HG03103 (cell line): ENCODE measurements around the gene ABCB9.
"Not testable (repeated sequence)": the region's sequence is repeated elsewhere in the genome, so short reads cannot be mapped to it uniquely, and the experiment has no call there.

Experiments used
- ATAC-seq: cut with Tn5 transposase; IDR thresholded peaks from one replicate; pipeline ENCODE4 v1.9.1; 2021; ENCODE audit warnings: low read depth; ENCODE audit not compliant: unreplicated experiment

The ABCB9 gene

GRCh38 chr12:122903693-122904034 lies 62.6 kb downstream of the ABCB9 start:
- ATAC-seq: no peak

GRCh38 chr12:122902854-122903692 lies 63.2 kb downstream of the ABCB9 start:
- no peak for ATAC-seq

GRCh38 chr12:122899887-122900286 lies 66.4 kb downstream of the ABCB9 start:
- no peak for ATAC-seq

GRCh38 chr12:122896662-122897061 lies 69.6 kb downstream of the ABCB9 start:
- ATAC-seq: no peak

- no peak for ATAC-seq
Observed at GRCh38 chr12:122895704-122896636, 70.3 kb downstream of the ABCB9 start, which contains the start of gene VPS37B. Gene VPS37B, minus strand, starts transcription at chr12:122896124. Its CDS starts 62 bp downstream, at chr12:122896062.

GRCh38 chr12:122895320-122895703 lies 71.0 kb downstream of the ABCB9 start:
- ATAC-seq: no peak

GRCh38 chr12:122894193-122895121 lies 71.8 kb downstream of the ABCB9 start:
- no peak for ATAC-seq

GRCh38 chr12:122893208-122894153 lies 72.8 kb downstream of the ABCB9 start:
- ATAC-seq: no peak

- ATAC-seq: not testable (repeated sequence)
Observed at GRCh38 chr12:122892724-122893123, 73.5 kb downstream of the ABCB9 start.

GRCh38 chr12:122891661-122892525 lies 74.4 kb downstream of the ABCB9 start:
- ATAC-seq: no peak

GRCh38 chr12:122889761-122890520 lies 76.3 kb downstream of the ABCB9 start:
- ATAC-seq: no peak

GRCh38 chr12:122888232-122888752 lies 78.0 kb downstream of the ABCB9 start:
- ATAC-seq: no peak

GRCh38 chr12:122887819-122888212 lies 78.4 kb downstream of the ABCB9 start:
- ATAC-seq: peak; percentile 17

GRCh38 chr12:122886851-122887818 lies 79.1 kb downstream of the ABCB9 start:
- peak; percentile 57 for ATAC-seq

GRCh38 chr12:122886161-122886560 lies 80.1 kb downstream of the ABCB9 start:
- ATAC-seq: no peak

GRCh38 chr12:122884860-122885259 lies 81.4 kb downstream of the ABCB9 start:
- ATAC-seq: no peak
